KMS-11 (cell line): ENCODE results near the gene PLET1.

ENCODE experiments used
- H2AFZ ChIP-seq: fragments of 200-600 bp; sonication (generic); 2 replicates; pipeline ENCODE4 v1.6.1; 2016; ENCODE audit warnings: antibody characterized with exemption, mixed run types, low read depth
- H3K27ac ChIP-seq: fragments of 200-600 bp; sonication (generic); 2 replicates; pipeline ENCODE4 v1.6.1; 2016; ENCODE audit warnings: mild to moderate bottlenecking, mixed run types
- H3K27me3 ChIP-seq: fragments of 200-600 bp; sonication (generic); 2 replicates; pipeline ENCODE4 v1.6.1; 2017; ENCODE audit warnings: mild to moderate bottlenecking, low read depth, mixed run types, moderate library complexity; ENCODE audit not compliant: insufficient read depth
- H3K36me3 ChIP-seq: fragments of 200-600 bp; sonication (generic); 2 replicates; pipeline ENCODE4 v1.6.1; 2017; ENCODE audit warnings: mild to moderate bottlenecking, mixed run types; ENCODE audit not compliant: insufficient read depth
- H3K4me1 ChIP-seq: fragments of 200-600 bp; sonication (generic); 2 replicates; pipeline ENCODE4 v1.6.1; 2016; ENCODE audit warnings: mild to moderate bottlenecking, low read depth, mixed run types; ENCODE audit not compliant: poor library complexity, severe bottlenecking
- H3K4me2 ChIP-seq: fragments of 200-600 bp; sonication (generic); 2 replicates; pipeline ENCODE4 v1.7.0; 2016; ENCODE audit warnings: mild to moderate bottlenecking, mixed run types
- H3K4me3 ChIP-seq: fragments of 200-600 bp; sonication (generic); IDR thresholded peaks from 2 replicates; pipeline ENCODE4 v1.6.1; 2017; ENCODE audit warnings: low read depth, low read length, mixed read lengths; ENCODE audit not compliant: insufficient read depth
- H3K79me2 ChIP-seq: fragments of 200-600 bp; sonication (generic); 2 replicates; pipeline ENCODE4 v1.6.1; 2016; ENCODE audit warnings: low read depth, mixed run types; ENCODE audit not compliant: insufficient read depth
- H3K9ac ChIP-seq: fragments of 200-600 bp; sonication (generic); 2 replicates; pipeline ENCODE4 v1.6.1; 2016; ENCODE audit warnings: mild to moderate bottlenecking, mixed run types
- H4K20me1 ChIP-seq: fragments of 200-600 bp; sonication (generic); 2 replicates; pipeline ENCODE4 v1.6.1; 2016; ENCODE audit warnings: mild to moderate bottlenecking, mixed run types; ENCODE audit not compliant: insufficient read depth
- CTCF ChIP-seq: fragments of 200-600 bp; sonication (generic); conservative IDR thresholded peaks from 2 replicates; pipeline ENCODE4 v1.6.1; 2017; ENCODE audit warnings: low read depth, mild to moderate bottlenecking, antibody characterized with exemption, low read length, moderate library complexity, mixed read lengths

PLET1 gene

GRCh38 chr11:112260490-112260889, at the start of gene PLET1:
Gene PLET1 (minus strand): TSS chr11:112260860. CDS start chr11:112260589, 271 bp downstream.
- no peaks in the 10 kb centered on the region for H3K27me3 ChIP-seq
- no peak within 1 kb of the TSS for H3K4me3 ChIP-seq
- no peak for TF ChIP-seq CTCF
- H3K4me2 ChIP-seq, result no peak within 1 kb of the TSS
- no peaks in the 10 kb centered on the region for H3K4me1 ChIP-seq
- no peaks in the 10 kb centered on the region for H4K20me1 ChIP-seq
- no peak within 1 kb of the TSS for H2AFZ ChIP-seq
- H3K79me2 ChIP-seq, result no peaks in the 10 kb centered on the region
- H3K27ac ChIP-seq, result no peak within 1 kb of the TSS
- no peaks in the 10 kb centered on the region for H3K36me3 ChIP-seq
- H3K9ac ChIP-seq, result no peak within 1 kb of the TSS

- no peak for TF ChIP-seq CTCF
- no peaks in the 10 kb centered on the region for H4K20me1 ChIP-seq
- no peak overlapping the region for H3K9ac ChIP-seq
- H3K79me2 ChIP-seq, result no peaks in the 10 kb centered on the region
- H3K4me3 ChIP-seq, result no peak overlapping the region
- H2AFZ ChIP-seq, result no peak overlapping the region
- H3K4me2 ChIP-seq, result no peak overlapping the region
- no peaks in the 10 kb centered on the region for H3K27me3 ChIP-seq
- no peaks in the 10 kb centered on the region for H3K4me1 ChIP-seq
- H3K36me3 ChIP-seq, result no peaks in the 10 kb centered on the region
- no peak overlapping the region for H3K27ac ChIP-seq
Observed at GRCh38 chr11:112310419-112310818, 49.8 kb upstream of the PLET1 start.

GRCh38 chr11:112308651-112309050, 48.0 kb upstream of the PLET1 start:
- no peaks in the 10 kb centered on the region for H3K27me3 ChIP-seq
- no peak overlapping the region for H2AFZ ChIP-seq
- H3K4me1 ChIP-seq, result no peaks in the 10 kb centered on the region
- H3K79me2 ChIP-seq, result no peaks in the 10 kb centered on the region
- H3K9ac ChIP-seq, result no peak overlapping the region
- H4K20me1 ChIP-seq, result no peaks in the 10 kb centered on the region
- no peak for TF ChIP-seq CTCF
- no peak overlapping the region for H3K4me3 ChIP-seq
- no peak overlapping the region for H3K27ac ChIP-seq
- no peaks in the 10 kb centered on the region for H3K36me3 ChIP-seq
- no peak overlapping the region for H3K4me2 ChIP-seq

GRCh38 chr11:112307616-112308015, 47.0 kb upstream of the PLET1 start:
- no peak overlapping the region for H3K4me3 ChIP-seq
- H3K4me2 ChIP-seq, result no peak overlapping the region
- H3K27ac ChIP-seq, result no peak overlapping the region
- no peak overlapping the region for H2AFZ ChIP-seq
- no peak for TF ChIP-seq CTCF
- no peaks in the 10 kb centered on the region for H3K27me3 ChIP-seq
- no peaks in the 10 kb centered on the region for H3K4me1 ChIP-seq
- no peaks in the 10 kb centered on the region for H4K20me1 ChIP-seq
- H3K36me3 ChIP-seq, result no peaks in the 10 kb centered on the region
- H3K79me2 ChIP-seq, result no peaks in the 10 kb centered on the region
- H3K9ac ChIP-seq, result no peak overlapping the region

- Histone ChIP-seq H3K36me3 (no peaks in the 10 kb centered on the region), H3K27me3 (no peaks in the 10 kb centered on the region), H4K20me1 (no peaks in the 10 kb centered on the region), H3K27ac (no peak overlapping the region), H3K4me2 (no peak overlapping the region), H3K9ac (no peak overlapping the region), H3K4me3 (no peak overlapping the region), H3K4me1 (peaks cover 6% of the 10 kb centered on the region), H2AFZ (no peak overlapping the region), H3K79me2 (no peaks in the 10 kb centered on the region)
- TF ChIP-seq CTCF, result no peak
Observed at GRCh38 chr11:112306230-112306629, 45.6 kb upstream of the PLET1 start.
